Limb (tissue), 2 donors: Measurements from ENCODE around the gene SH3TC2.
"Not testable (repeated sequence)": the region's sequence is repeated elsewhere in the genome, so short reads cannot be mapped to it uniquely, and the experiment has no call there.

Source experiments
- DNase-seq, 2 donors: peaks; one replicate each; pipeline ENCODE4 v3.0.0-alpha.2; 2016; ENCODE audit errors: extremely low spot score in 2 of 2

SH3TC2 gene

GRCh38 chr5:149063017-149063687 is at the start of gene SH3TC2:
Gene SH3TC2, minus strand, starts transcription at chr5:149063062. Its CDS starts 40 bp downstream, at chr5:149063022.
- peak; percentile 21 to 68 for DNase-seq

GRCh38 chr5:149110406-149110805 is 47.5 kb upstream of the SH3TC2 start:
- no peak for DNase-seq

- DNase-seq: no peak
These were observed 45.9 kb upstream of the SH3TC2 start for GRCh38 chr5:149108651-149109280.

- no peak for DNase-seq
These were observed 37.5 kb upstream of the SH3TC2 start for GRCh38 chr5:149100331-149100730.

GRCh38 chr5:149099920-149100319 is 37.1 kb upstream of the SH3TC2 start:
- DNase-seq: no peak

GRCh38 chr5:149094996-149095395 is 32.1 kb upstream of the SH3TC2 start:
- no peak for DNase-seq

GRCh38 chr5:149093625-149094024 is 30.8 kb upstream of the SH3TC2 start:
- DNase-seq: no peak

GRCh38 chr5:149089796-149090195 is 26.9 kb upstream of the SH3TC2 start:
- no peak for DNase-seq

- no peak for DNase-seq
These were observed 25.8 kb upstream of the SH3TC2 start for GRCh38 chr5:149088686-149089085.

- DNase-seq: no peak
These were observed 21.0 kb upstream of the SH3TC2 start for GRCh38 chr5:149083846-149084245.

GRCh38 chr5:149082271-149082670 is 19.4 kb upstream of the SH3TC2 start:
- no peak for DNase-seq

- no peak for DNase-seq
These were observed 17.4 kb upstream of the SH3TC2 start for GRCh38 chr5:149080294-149080693.

GRCh38 chr5:149079883-149080282 is 17.0 kb upstream of the SH3TC2 start:
- no peak for DNase-seq

GRCh38 chr5:149074071-149074470 is 11.2 kb upstream of the SH3TC2 start:
- DNase-seq: not testable (repeated sequence)

- no peak for DNase-seq
These were observed 10.4 kb upstream of the SH3TC2 start for GRCh38 chr5:149073213-149073612.

- no peak for DNase-seq
These were observed 9.9 kb upstream of the SH3TC2 start for GRCh38 chr5:149072791-149073190.

GRCh38 chr5:149072376-149072775 is 9.5 kb upstream of the SH3TC2 start:
- no peak for DNase-seq

GRCh38 chr5:149071756-149072155 is 8.9 kb upstream of the SH3TC2 start:
- DNase-seq: no peak

- DNase-seq: no peak
These were observed 8.4 kb upstream of the SH3TC2 start for GRCh38 chr5:149071216-149071615.

GRCh38 chr5:149069711-149070110 is 6.8 kb upstream of the SH3TC2 start:
- no peak for DNase-seq

- DNase-seq: no peak
These were observed 1.1 kb upstream of the SH3TC2 start for GRCh38 chr5:149063896-149064478.

- no peak for DNase-seq
These were observed 368 bp downstream of the SH3TC2 start for GRCh38 chr5:149062371-149063016.
